Choroid plexus epithelial cell (primary cell): ENCODE measurements around the gene PCED1A.
"Not testable (repeated sequence)": the region's sequence is repeated elsewhere in the genome, so short reads cannot be mapped to it uniquely, and the experiment has no call there.

Experiments used
- DNase-seq: peaks from one replicate; pipeline ENCODE4 v3.0.0-alpha.2; 2010; ENCODE audit warnings: low read depth
- H3K4me3 ChIP-seq: 2 replicates; pipeline ENCODE4 v1.5.1; 2011; ENCODE audit warnings: low read depth, mild to moderate bottlenecking, control low read depth, low read length, moderate library complexity
- TF ChIP-seq, protein P1 (sequence below): conservative IDR thresholded peaks from 2 replicates; pipeline ENCODE4 v1.5.1; 2011; ENCODE audit warnings: low read depth, mild to moderate bottlenecking, control low read depth, inconsistent platforms, low read length, moderate library complexity

The PCED1A gene

DNA sequence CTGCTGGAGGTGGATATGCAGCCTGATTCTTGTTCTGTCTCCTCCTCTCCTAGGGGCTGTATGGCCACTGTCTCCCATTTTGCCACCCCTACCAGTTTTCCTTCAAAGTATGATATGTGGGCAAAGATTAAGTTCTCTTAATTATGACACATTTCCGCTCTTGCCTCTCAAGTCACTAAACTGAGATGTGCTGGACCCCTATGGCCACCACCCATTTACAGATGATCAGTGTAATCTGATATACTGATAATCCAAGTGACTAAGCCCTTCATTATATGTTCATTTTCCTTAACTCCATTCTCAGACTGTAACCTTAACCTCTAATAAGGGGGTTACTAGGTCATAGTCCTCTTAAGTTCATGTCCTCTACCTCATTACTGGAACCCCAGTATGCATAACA lies 26.4 kb downstream of the PCED1A start:
- TF ChIP-seq, protein P1, sequence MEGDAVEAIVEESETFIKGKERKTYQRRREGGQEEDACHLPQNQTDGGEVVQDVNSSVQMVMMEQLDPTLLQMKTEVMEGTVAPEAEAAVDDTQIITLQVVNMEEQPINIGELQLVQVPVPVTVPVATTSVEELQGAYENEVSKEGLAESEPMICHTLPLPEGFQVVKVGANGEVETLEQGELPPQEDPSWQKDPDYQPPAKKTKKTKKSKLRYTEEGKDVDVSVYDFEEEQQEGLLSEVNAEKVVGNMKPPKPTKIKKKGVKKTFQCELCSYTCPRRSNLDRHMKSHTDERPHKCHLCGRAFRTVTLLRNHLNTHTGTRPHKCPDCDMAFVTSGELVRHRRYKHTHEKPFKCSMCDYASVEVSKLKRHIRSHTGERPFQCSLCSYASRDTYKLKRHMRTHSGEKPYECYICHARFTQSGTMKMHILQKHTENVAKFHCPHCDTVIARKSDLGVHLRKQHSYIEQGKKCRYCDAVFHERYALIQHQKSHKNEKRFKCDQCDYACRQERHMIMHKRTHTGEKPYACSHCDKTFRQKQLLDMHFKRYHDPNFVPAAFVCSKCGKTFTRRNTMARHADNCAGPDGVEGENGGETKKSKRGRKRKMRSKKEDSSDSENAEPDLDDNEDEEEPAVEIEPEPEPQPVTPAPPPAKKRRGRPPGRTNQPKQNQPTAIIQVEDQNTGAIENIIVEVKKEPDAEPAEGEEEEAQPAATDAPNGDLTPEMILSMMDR, result no peak
- no peak overlapping the region for H3K4me3 ChIP-seq

DNA sequence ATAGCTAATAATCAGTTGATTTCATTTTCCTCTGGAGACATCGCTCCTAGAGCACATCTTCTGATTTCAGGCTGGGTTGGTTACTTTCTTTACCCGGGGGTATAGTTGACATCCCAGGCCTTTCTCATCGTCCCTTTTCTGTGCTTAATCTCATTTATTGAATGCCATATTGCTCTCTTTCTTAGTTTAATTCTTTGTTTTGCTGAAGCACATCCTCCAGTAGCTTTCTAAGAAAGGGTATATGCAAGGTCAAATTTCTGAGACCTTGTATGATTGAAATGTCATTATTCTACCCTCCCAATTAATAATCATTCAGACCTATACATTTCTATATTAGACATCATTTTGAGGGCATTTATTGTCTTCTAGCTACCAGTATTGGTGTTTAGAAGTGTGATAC lies 28.3 kb downstream of the PCED1A start:
- no peak for DNase-seq
- TF ChIP-seq, protein P1, result no peak
- no peak overlapping the region for H3K4me3 ChIP-seq

More for the DNA sequence above, 26.4 kb downstream of the PCED1A start:
- no peak for DNase-seq

DNA sequence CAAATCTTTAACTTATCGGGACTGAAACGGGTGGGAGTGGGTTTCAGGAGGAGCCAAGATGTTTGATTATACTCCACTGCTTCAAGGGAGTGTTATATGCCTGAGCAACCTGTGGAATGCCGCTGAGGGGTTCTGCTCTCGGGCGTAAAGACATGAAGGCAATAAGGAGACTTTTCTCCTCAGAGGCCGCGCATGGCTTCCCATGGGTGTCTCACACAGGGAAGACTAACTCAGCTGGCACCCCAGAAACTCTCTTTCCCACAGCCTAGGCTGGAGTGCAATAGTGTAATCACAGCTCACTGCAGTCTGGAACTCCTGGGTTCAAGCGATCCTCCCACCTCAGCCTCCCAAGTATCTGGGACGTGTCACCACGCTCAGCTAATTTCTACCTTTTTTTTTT lies 30.8 kb downstream of the PCED1A start:
- TF ChIP-seq, protein P1, result no peak
- H3K4me3 ChIP-seq, result no peak overlapping the region
- no peak for DNase-seq

DNA sequence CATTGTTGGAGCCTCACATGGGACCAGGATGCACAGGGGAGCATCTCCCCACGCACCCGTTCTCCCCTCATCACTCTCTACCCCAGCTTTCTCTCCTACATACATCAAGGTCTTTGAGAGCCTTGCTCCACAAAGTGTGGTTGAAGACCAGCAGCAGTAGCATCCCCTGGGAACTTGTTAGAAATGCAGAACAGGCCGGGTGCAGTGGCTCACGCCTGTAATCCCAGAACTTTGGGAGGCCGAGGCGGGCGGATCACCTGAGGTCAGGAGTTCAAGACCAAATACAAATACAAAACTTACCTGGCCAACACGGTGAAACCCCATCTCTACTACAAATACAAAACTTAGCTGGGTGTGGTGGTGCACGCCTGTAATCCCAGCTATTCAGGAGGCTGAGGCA lies 32.5 kb downstream of the PCED1A start:
- not testable (repeated sequence) for DNase-seq, H3K4me3 ChIP-seq

DNA sequence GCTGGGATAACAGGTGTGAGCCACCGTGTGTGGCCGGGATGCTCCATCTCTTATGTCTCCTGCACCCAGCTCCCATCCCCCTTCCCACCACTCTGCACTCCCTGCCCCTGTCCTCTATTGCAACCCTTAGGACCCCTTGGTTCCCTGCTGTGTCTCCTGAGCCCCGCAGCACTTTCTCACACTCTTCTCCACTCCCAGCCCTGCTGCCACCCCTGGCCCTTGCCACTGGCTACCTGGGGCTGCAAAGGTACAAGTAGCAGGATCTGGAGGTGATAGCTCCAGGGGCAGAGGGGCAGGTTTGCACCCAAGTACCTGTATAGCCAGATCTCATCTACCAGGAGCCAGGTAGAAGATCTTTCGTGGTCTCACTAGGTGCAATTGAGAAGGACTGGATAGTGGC lies 33.4 kb downstream of the PCED1A start:
- H3K4me3 ChIP-seq, result no peak overlapping the region
- TF ChIP-seq, protein P1, result no peak
- DNase-seq, result no peak

DNA sequence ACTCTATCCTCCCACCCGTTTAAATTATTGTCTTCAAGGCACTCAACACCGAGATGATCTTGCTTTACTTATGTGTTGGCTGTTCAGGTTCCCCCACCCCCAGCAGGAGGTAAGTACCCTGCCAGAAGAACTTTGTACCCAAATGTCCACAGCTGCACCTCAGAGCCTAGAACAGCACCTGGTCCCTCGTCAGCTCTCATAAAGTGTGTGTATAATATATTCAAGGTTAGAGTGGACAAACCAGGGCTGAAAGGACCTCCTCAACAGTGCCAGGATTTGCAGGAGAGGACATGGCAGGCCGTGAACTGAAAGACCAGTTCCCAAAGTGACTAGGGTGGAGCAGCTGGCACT lies 34.1 kb downstream of the PCED1A start:
- H3K4me3 ChIP-seq, result no peak overlapping the region
- TF ChIP-seq, protein P1, result no peak
- no peak for DNase-seq

DNA sequence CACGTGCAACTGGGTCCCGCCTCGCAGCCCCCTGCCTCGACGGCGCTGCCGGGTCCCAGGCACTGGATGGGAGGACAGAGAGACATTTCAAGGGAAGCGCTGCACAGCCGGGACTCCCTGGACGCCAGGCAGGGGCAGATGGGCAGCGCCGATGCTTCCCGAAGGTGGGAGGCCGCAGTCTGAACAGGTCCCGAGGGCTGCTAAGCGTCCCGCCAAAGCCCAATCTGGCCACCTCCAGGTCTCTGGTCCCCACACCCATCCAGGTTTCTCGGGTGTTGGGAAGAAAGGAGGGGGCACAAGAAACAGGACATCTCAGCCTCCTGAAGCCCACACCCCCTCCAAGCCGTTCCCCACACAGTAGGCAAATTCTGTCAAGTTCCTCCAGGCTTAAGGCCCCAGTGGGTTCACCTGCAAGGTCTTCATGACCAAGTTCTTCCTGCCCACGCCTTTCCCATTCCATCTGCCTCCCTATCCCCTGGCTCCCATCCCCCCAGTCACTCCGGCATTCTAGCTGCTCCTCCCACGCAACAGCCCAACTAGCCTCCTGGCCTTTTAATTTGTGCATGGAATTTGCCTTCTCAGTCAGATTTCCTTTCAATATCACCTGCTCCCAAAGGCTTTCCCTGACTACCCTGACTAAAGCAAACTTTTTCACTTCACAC lies 34.6 kb downstream of the PCED1A start:
- no peak overlapping the region for H3K4me3 ChIP-seq
- TF ChIP-seq, protein P1, result no peak
- DNase-seq, result no peak
